Smooth muscle cell (in vitro differentiated cells): ENCODE results near the gene TANGO6. TPM values are rescaled to one million over a fixed set of nuclear protein-coding genes. Genes with fewer than 3 reads are reported as not detected.

Source experiments
- DNase-seq: peaks from one replicate; lab custom pipeline; 2025; ENCODE audit not compliant: unreplicated experiment; lab: John Stamatoyannopoulos, UW
- H2AFZ ChIP-seq: fragments of 200-600 bp; sonication (generic); 2 replicates; pipeline ENCODE4 v1.6.0; 2016; ENCODE audit warnings: antibody characterized with exemption, low read depth, mild to moderate bottlenecking
- H3F3A ChIP-seq: fragments of 200-600 bp; sonication (generic); 2 replicates; pipeline ENCODE4 v1.6.0; 2017; ENCODE audit warnings: antibody characterized with exemption, low read depth
- H3K27ac ChIP-seq: fragments of 200-600 bp; sonication (generic); 2 replicates; pipeline ENCODE4 v1.5.1; 2016; ENCODE audit warnings: low read depth, mild to moderate bottlenecking
- H3K27me3 ChIP-seq: fragments of 200-600 bp; sonication (generic); 2 replicates; pipeline ENCODE4 v1.6.1; 2016; ENCODE audit warnings: low read depth, mild to moderate bottlenecking
- H3K36me3 ChIP-seq: fragments of 200-600 bp; sonication (generic); 2 replicates; pipeline ENCODE4 v1.5.1; 2016; ENCODE audit warnings: low read depth
- H3K4me1 ChIP-seq: fragments of 200-600 bp; sonication (generic); 2 replicates; pipeline ENCODE4 v1.5.1; 2016; ENCODE audit warnings: low read depth
- H3K4me2 ChIP-seq: fragments of 200-600 bp; sonication (generic); 2 replicates; pipeline ENCODE4 v1.6.0; 2016; ENCODE audit warnings: mild to moderate bottlenecking
- H3K4me3 ChIP-seq: fragments of 200-600 bp; sonication (generic); 2 replicates; pipeline ENCODE4 v1.5.1; 2016; ENCODE audit warnings: mild to moderate bottlenecking
- H3K79me2 ChIP-seq: fragments of 200-600 bp; sonication (generic); 2 replicates; pipeline ENCODE4 v1.6.0; 2016; ENCODE audit warnings: low read depth, mild to moderate bottlenecking
- H3K9ac ChIP-seq: fragments of 200-600 bp; sonication (generic); 2 replicates; pipeline ENCODE4 v1.6.0; 2016; ENCODE audit warnings: low read depth
- H3K9me3 ChIP-seq: fragments of 200-600 bp; sonication (generic); replicated peaks from 2 replicates; pipeline ENCODE4 v1.5.1; 2016; ENCODE audit warnings: low read depth
- H4K20me1 ChIP-seq: fragments of 200-600 bp; sonication (generic); 2 replicates; pipeline ENCODE4 v1.6.0; 2016; ENCODE audit warnings: low read depth
- WGBS: methylation state at CpG from one replicate; pipeline ENCODE4 v1.1.7; 2016; ENCODE audit warnings: low lambda C conversion rate; 5-methylcytosine and 5-hydroxymethylcytosine counted together
- polyA plus RNA-seq: library from polyadenylated mRNA; unstranded; fragments of >200 nt; fragmentation: Nextera tagmentation; extraction: Ambion mirVana; gene quantifications from 2 replicates; pipeline ENCODE4 v1.2.1, GENCODE V29; 2016
- total RNA-seq: library from RNA; depleted of rRNA; stranded (reverse); fragments of >200 nt; gene quantifications from 2 replicates; pipeline ENCODE4 v1.2.3, GENCODE V29; 2014
- TF ChIP-seq, protein P1 (sequence below): fragments of 200-600 bp; sonication (generic); IDR thresholded peaks from 2 replicates; pipeline ENCODE4 v1.5.1; 2017; ENCODE audit warnings: borderline replicate concordance, mild to moderate bottlenecking, antibody characterized with exemption; ENCODE audit not compliant: insufficient read depth, poor library complexity, severe bottlenecking

TANGO6 gene
- total and polyA plus RNA-seq, 2 experiments from 2014 or later, result 4.5 to 5.2 TPM

DNA sequence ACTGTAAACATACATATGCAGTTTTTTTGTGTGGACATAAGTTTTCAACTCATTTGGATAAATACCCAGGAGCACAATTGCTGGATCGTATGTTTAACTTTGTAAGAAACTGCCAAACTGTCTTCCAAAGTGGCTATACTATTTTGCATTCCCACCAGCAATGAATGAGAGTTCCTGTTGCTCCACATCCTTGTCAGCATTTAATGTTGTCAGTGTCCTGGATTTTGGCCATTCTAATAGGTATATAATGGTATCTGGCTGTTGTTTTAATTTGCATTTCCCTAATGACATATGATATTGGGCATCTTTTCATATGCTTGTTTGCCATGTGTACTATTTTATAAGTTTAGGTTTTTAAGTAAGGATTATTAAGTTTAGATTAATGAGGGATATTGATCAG, 14.1 kb downstream of the TANGO6 start:
- Histone ChIP-seq H3K9me3 (no peaks in the 10 kb centered on the region), H3K36me3 (peaks cover 5% of the 10 kb centered on the region), H3K9ac (no peak overlapping the region), H3K4me1 (no peaks in the 10 kb centered on the region), H3K4me2 (no peak overlapping the region), H3K27me3 (no peaks in the 10 kb centered on the region), H3F3A (no peaks in the 10 kb centered on the region), H3K27ac (no peak overlapping the region), H4K20me1 (no peaks in the 10 kb centered on the region), H2AFZ (no peak overlapping the region), H3K4me3 (no peak overlapping the region), H3K79me2 (no peaks in the 10 kb centered on the region)
- WGBS, result 100% methylated on average over 1 of the region's 1 CpG
- no peak for DNase-seq
- TF ChIP-seq, protein P1, sequence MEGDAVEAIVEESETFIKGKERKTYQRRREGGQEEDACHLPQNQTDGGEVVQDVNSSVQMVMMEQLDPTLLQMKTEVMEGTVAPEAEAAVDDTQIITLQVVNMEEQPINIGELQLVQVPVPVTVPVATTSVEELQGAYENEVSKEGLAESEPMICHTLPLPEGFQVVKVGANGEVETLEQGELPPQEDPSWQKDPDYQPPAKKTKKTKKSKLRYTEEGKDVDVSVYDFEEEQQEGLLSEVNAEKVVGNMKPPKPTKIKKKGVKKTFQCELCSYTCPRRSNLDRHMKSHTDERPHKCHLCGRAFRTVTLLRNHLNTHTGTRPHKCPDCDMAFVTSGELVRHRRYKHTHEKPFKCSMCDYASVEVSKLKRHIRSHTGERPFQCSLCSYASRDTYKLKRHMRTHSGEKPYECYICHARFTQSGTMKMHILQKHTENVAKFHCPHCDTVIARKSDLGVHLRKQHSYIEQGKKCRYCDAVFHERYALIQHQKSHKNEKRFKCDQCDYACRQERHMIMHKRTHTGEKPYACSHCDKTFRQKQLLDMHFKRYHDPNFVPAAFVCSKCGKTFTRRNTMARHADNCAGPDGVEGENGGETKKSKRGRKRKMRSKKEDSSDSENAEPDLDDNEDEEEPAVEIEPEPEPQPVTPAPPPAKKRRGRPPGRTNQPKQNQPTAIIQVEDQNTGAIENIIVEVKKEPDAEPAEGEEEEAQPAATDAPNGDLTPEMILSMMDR, result no peak

DNA sequence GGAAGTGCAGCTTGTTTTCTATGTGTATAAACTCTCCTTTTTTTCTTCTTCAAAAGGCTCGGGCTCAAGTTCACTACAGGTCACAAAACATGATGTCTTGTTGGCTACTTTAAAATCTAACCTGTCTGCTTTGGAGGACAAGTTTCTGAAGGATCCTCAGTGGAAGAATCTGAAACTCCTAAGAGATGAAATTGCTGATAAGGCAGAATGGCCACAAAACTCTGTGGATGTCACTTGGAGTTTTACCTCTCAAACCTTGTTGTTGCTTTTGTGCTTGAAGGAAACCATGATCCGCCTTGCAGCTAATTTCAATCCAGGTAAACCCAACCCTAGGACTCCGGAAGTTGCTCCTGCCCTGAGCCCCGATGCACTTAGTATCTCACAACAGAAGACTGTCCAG, 16.5 kb downstream of the TANGO6 start:
- H3K9ac ChIP-seq, result no peak overlapping the region
- TF ChIP-seq, protein P1, result no peak
- 87% methylated on average over 4 of the region's 4 CpGs for WGBS

DNA sequence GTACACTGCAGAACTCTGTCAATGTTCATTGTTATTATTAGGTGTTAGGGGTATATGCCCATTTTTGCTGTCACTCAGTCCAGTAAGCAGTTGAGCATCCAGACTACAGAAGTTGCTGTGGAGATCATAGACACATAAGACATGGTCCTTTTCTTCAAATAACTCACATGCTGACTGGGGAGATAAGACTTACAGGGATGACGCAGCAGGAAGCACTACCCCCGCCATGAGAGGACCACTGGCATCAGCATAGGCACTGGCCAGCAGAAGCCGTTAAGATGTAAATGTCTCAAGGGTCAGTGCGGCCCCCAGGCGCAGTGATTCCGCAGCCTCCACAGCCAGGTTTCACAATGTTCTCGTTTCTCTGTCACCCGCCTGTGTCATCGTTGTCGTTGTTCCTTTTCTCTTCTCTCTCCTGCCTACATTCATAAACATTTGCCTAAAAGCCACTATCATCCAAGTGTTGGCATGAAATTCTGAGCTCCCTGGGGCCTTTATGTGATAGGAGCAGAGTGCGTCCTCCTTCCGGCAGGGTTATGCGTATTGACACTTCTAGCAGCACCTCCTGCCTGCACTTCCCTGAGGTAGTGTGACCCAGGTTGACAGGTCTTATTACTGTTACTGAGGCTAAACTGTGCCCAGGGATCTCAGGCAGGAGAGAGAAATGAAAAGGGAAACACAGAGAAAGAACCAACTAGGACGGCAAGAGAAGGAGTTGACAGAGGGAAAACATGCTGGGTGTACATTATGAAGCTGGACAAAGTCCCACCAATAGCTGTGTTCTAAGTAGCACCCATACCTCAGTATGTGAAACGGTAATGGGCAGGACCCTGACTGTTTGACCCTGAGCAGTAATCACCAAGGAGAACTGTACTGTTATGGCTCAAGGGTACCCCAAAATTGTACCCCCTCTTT, 17.9 kb downstream of the TANGO6 start:
- WGBS, result 87% methylated on average over 15 of the region's 15 CpGs
- peaks cover 8% of the 10 kb centered on the region for H3K36me3 ChIP-seq
- H4K20me1 ChIP-seq, result no peaks in the 10 kb centered on the region
- H3K4me1 ChIP-seq, result no peaks in the 10 kb centered on the region
- H3K9ac ChIP-seq, result no peak overlapping the region
- H3K4me2 ChIP-seq, result no peak overlapping the region
- TF ChIP-seq, protein P1, result no peak
- no peak overlapping the region for H3K27ac ChIP-seq
- H2AFZ ChIP-seq, result no peak overlapping the region
- H3F3A ChIP-seq, result no peaks in the 10 kb centered on the region
- DNase-seq, result no peak
- H3K79me2 ChIP-seq, result no peaks in the 10 kb centered on the region
- H3K9me3 ChIP-seq, result no peaks in the 10 kb centered on the region
- no peak overlapping the region for H3K4me3 ChIP-seq
- H3K27me3 ChIP-seq, result no peaks in the 10 kb centered on the region

More for the DNA sequence above, 16.5 kb downstream of the TANGO6 start:
- Histone ChIP-seq H3K4me1 (no peaks in the 10 kb centered on the region), H3K27ac (no peak overlapping the region), H3K4me3 (no peak overlapping the region), H3K9me3 (no peaks in the 10 kb centered on the region), H3F3A (no peaks in the 10 kb centered on the region), H3K36me3 (peaks cover 8% of the 10 kb centered on the region), H3K27me3 (no peaks in the 10 kb centered on the region), H4K20me1 (no peaks in the 10 kb centered on the region), H2AFZ (no peak overlapping the region), H3K4me2 (no peak overlapping the region), H3K79me2 (no peaks in the 10 kb centered on the region)
- DNase-seq, result no peak
